LNCaP clone FGC (cell line): ENCODE results near the gene RBM33.

Source experiments
- DNase-seq: peaks from one replicate; pipeline ENCODE4 v3.0.0-alpha.2; 2011; ENCODE audit warnings: low read depth
- H3K4me3 ChIP-seq: 2 replicates; pipeline ENCODE4 v1.5.1; 2011; ENCODE audit warnings: mild to moderate bottlenecking, low read depth, low read length, control low read depth
- CTCF ChIP-seq: IDR thresholded peaks from 2 replicates; pipeline ENCODE4 v1.5.1; 2012; ENCODE audit warnings: mild to moderate bottlenecking; ENCODE audit not compliant: control insufficient read depth, insufficient read depth; ENCODE audit errors: extremely low read depth

Gene RBM33

GRCh38 chr7:155782466-155782865, 138.0 kb downstream of the RBM33 start:
- no peak for TF ChIP-seq CTCF
- no peak for DNase-seq
- no peak overlapping the region for H3K4me3 ChIP-seq

- TF ChIP-seq CTCF = no peak
- DNase-seq = no peak
- no peak overlapping the region for H3K4me3 ChIP-seq
These were observed 141.1 kb downstream of the RBM33 start for GRCh38 chr7:155785536-155785935.

- no peak overlapping the region for H3K4me3 ChIP-seq
- DNase-seq = no peak
- no peak for TF ChIP-seq CTCF
These were observed 142.0 kb downstream of the RBM33 start for GRCh38 chr7:155786491-155786890.

GRCh38 chr7:155787171-155787851, 142.8 kb downstream of the RBM33 start:
- no peak overlapping the region for H3K4me3 ChIP-seq
- DNase-seq = no peak
- no peak for TF ChIP-seq CTCF

GRCh38 chr7:155788616-155789000, 144.1 kb downstream of the RBM33 start:
- no peak for TF ChIP-seq CTCF
- no peak for DNase-seq
- no peak overlapping the region for H3K4me3 ChIP-seq

GRCh38 chr7:155789001-155789725, 144.7 kb downstream of the RBM33 start:
- no peak for DNase-seq
- no peak for TF ChIP-seq CTCF
- no peak overlapping the region for H3K4me3 ChIP-seq
